HG03060 (cell line): ENCODE results near the gene PTPRF.

ENCODE experiments used
- ATAC-seq: cut with Tn5 transposase; IDR thresholded peaks from one replicate; pipeline ENCODE4 v1.9.1; 2021; ENCODE audit warnings: low read depth, moderate number of reproducible peaks; ENCODE audit not compliant: unreplicated experiment

Gene PTPRF

DNA sequence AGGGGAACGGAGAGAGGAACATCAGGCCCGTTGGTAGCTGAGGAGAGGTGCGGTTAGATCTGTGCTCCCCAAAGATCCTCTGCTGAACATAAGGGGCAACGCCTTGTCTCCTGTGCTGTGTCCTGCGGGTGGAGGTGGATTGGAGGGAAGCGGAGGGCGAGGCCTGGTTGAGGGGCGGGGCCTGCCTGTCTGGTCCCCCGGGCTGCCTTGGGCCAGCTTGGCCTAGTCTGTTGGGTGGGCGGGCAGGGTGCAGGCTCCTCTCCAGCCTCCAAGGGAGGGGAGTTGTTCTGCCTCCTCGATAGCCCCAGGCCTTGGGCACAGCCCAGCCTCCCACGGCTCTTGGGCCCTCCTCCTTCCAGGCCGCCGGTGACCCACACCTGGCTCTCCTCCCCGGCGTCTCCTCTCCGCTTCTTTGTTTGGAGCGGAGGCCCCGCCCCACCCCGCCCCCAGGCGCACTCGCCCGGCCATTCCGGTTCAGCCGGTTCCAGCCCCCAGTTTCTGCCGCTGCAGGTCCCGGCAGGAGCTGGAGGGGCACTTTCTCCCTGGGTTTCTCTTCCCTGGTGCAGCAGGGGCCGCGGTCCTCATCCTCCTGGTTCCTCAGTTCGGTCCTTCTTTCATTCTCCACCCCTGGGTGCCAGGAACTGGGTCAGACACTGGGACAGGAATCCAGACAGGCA, 19.4 kb downstream of the PTPRF start:
- no peak for ATAC-seq

DNA sequence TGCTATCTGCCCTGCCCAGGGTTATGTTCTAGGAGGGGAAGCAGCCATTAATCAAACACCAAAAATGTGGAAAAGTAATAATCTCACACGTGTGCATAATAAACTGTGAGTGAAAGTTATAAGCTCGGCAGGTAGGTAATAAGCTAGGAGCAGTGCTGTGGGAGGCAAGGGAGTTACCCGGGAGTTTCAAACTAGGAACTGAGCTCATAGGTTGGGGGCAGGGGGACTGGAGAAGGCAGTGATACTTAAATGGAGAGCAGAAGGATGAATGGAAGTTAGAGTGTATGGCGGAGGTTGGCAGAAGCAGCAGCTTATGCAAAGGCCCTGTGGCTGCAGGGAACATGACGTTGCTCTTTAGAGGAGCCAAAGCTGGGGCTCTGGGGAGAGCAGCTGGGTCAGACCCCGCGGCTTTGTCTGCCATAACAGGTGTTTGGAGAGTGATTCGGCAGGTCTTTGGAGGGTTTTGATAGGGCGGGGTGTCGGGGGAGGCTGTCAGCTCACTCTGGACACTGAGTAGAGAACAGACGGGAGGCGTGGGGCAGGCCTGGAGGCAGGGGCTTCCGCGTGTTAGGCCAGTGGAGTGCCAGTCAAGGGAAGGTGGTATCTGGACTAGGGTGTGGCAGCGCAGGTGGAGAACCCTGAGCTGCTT, 20.0 kb downstream of the PTPRF start:
- no peak for ATAC-seq

DNA sequence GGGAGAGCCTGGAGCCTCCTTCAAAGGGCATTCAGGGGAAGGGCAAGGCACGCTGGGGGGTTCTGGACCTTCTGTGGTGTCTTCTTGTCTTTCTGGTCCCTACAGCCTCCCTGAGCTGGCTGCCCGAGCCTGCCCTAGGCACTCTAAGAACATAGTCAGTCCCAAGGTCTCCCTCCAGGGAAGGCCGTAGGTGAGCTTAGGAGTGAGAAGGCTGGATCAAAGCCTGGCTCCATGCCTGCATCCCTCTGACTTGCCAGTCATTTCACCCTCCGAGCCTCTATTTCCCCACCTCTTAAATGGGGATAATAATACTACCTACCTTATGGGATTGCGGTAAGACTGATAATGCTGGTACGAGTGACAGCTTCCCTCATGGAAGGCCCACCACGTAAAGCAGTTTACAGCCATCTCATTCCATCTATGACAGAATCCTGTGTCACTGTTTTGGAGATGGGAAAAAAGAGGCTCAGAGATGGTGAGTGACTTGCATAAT, 20.8 kb downstream of the PTPRF start:
- no peak for ATAC-seq

DNA sequence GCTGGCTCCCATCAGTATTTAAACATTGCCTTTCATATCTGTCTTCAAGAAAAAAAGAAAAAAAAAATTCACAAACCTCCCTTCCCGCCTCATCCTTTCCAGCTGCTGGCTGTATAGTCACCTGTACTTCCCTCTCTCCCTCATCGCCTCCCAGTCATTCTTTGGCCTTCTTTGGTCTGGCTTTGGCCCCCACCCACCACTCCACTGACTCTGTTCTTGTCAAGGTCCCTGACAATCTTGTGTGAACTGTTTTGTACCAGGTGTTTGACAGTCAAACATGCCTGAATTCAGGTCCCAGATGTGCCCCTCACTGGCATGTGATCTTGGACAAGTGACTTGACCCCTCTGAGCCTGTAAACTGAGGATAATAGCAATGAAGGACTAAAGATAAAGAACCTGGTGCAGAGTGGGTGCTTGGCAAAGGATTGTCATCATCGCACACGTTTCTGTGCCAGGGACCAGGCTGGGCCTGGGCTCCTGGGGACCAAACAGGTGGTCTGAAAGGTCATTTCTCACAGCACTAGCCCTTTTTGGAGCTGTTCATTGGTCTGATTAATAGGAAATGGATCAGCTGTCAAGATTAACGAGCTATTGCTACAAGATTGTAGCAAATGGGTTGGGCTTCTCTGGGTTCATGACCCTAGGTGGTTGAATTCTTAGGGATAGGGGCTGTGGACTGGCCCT, 21.5 kb downstream of the PTPRF start:
- ATAC-seq, result no peak

GRCh38 chr1:43552813-43553212, 22.1 kb downstream of the PTPRF start:
- no peak for ATAC-seq

GRCh38 chr1:43554444-43554992, 23.8 kb downstream of the PTPRF start:
- ATAC-seq, result no peak

DNA sequence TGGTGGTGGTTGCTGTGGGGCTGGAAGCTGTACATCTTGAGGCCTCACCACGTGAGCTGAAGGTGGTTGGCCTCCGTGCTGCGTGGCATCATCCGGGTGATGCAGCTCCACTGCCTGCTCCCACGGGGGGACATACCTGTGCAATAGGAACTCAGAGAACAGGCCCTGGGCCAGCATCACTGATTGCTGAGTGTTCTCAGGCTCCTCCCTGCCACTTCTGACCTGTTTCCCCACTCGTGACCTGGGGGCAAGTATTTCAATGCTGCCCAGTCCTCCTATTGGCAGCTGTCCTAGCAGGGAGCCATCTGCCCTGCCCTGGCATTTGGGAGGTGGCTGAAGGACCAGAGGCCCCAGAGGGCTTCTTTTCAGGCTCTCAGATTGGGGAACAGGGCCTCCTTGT, 26.1 kb downstream of the PTPRF start:
- ATAC-seq, result no peak

GRCh38 chr1:43557744-43558245, 27.1 kb downstream of the PTPRF start:
- ATAC-seq, result no peak

DNA sequence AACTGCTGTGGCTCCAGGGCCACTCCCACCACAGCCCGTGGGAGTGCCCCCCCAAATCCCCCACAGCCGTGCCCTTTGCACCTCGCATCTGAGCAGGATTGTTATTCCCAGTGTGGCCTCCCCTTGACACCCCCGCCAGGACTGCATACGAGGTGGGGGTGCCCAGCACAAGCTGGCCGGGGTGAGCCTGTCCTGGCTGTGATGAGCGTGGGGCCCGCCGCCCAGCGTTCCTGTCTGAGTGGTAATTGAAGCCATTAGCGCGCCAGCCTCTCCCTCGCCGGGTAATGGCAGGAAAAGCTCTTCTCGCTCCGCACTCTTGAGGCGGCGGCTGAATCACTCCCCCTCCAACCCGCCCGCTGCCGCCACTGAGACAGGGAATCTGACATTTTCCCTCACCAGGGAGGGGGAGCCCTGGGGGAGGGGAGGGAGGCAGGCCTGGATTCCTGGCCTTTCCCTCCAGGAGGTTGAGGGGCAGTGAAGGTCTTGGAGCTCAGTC, 27.7 kb downstream of the PTPRF start:
- ATAC-seq, result no peak

DNA sequence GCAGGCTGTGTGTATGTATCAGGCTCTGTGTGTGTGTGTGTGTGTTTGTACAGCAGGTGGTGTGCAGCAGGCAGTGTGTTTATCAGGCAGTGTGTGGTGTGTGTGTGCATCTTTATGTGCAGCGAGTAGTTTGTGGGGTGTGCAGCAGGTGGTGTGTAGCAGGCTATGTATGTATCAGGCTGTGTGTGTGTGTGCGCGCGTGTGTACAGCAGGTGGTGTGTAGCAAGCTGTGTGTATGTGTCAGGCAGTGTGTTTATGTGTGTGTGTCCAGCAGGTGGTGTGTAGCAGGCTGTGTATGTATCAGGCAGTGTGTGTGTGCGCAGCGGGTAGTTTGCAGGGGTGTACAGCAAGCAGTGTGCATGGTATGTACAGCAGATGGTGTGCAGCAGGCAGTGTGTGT, 29.0 kb downstream of the PTPRF start:
- no peak for ATAC-seq

GRCh38 chr1:43560286-43560685, 29.6 kb downstream of the PTPRF start:
- no peak for ATAC-seq

DNA sequence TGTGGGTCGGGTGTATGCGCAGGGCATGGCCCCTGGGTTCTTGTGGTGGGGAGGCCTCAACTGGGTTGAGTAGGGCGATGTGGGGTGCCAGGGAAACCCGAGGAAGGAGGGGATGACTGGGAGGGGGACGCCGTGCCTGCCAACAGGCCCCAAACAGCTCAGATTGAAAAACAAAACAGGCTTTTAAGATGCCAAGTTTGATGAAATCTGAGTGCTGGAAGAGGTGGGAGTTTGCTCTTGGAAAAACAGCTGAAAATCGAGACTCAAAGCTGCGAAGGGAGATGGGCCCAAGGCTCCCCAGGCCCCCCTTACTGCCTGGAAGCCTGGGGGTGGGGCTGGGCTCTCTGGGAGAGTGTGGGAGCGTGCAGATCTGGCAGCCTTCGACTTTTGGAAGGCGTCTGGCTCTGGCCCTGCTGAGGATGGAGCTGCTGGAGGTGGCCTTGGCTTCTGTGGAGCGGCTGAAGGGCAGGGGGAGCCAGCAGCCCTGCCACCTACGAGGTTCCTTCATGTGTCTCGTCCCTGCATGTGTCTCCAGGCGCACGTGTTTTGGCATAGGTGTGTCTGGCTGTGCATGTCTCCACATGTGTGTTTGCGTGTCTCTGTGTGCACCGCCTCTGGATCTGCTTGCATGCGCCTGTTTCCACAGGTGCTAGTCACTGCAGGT, 33.3 kb downstream of the PTPRF start:
- no peak for ATAC-seq

- no peak for ATAC-seq
Observed at GRCh38 chr1:43564551-43565348, 34.1 kb downstream of the PTPRF start.

- ATAC-seq, result no peak
Observed at GRCh38 chr1:43565600-43566360, 35.1 kb downstream of the PTPRF start.

GRCh38 chr1:43566382-43567044, 35.8 kb downstream of the PTPRF start:
- no peak for ATAC-seq

GRCh38 chr1:43569175-43569574, 38.5 kb downstream of the PTPRF start:
- no peak for ATAC-seq

- ATAC-seq, result no peak
Observed at GRCh38 chr1:43570277-43570676, 39.6 kb downstream of the PTPRF start.

GRCh38 chr1:43570715-43571114, 40.0 kb downstream of the PTPRF start:
- ATAC-seq, result no peak
